ENCODE measurements around the gene CDK12.
"Not testable (repeated sequence)": the region's sequence is repeated elsewhere in the genome, so short reads cannot be mapped to it uniquely, and the experiment has no call there.

CDK12 gene

DNA sequence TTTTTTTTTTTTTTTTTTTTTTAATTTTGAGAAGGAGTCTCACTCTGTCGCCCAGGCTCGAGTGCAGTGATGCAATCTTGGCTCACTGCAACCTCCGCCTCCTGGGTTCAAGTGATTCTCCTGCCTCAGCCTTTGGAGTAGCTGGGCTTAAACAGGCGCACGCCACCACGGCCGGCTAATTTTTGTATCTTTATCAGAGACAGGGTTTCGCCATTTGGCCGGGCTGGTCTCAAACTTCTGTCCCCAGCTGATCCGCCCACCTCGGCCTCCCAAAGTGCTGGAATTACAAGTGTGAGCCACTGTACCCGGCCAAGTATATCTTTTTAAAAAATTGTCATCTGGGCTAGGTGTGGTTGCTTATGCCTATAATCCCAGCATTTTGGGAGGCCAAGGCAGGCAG lies 35.6 kb downstream of the CDK12 start:
- H3K27me3 ChIP-seq (ENCODE audit: control insufficient read depth, insufficient read depth, low read length); H3K27ac ChIP-seq (ENCODE audit: low read depth, low read length); H3K4me1 ChIP-seq (ENCODE audit: control insufficient read depth, insufficient read depth, low read length); H3K9me3 ChIP-seq (ENCODE audit: control insufficient read depth, insufficient read depth, low read length); H3K4me3 ChIP-seq (ENCODE audit: low read depth, low read length); H3K9ac ChIP-seq (ENCODE audit: low read depth, low read length): not testable (repeated sequence)
- peaks cover 81% of the 10 kb centered on the region for H3K36me3 ChIP-seq (ENCODE audit: control insufficient read depth, insufficient read depth, low read length)

DNA sequence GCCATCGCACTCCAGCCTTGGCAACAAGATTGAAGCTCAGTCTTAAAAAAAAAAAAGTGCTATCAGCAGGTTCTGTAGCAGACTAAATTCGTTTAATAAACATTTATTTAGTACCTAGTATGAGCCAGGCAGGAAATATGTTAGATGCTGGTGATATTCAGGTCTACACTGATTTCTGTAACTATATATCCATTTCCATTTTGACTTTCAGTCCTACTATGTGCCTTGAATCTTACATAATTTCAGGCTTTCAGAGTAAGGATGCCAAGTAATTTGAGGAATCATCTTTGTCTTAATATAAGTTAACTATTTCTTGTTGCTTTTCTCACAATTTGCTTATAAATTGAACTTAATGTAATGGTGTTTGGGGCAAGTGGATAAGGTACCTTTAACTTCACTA lies 46.2 kb downstream of the CDK12 start:
- Histone ChIP-seq H3K9me3 (ENCODE audit: control insufficient read depth, insufficient read depth, low read length) (no peaks in the 10 kb centered on the region), H3K4me3 (ENCODE audit: low read depth, low read length) (no peak overlapping the region), H3K9ac (ENCODE audit: low read depth, low read length) (no peak overlapping the region), H3K27ac (ENCODE audit: low read depth, low read length) (no peak overlapping the region), H3K4me1 (ENCODE audit: control insufficient read depth, insufficient read depth, low read length) (no peaks in the 10 kb centered on the region), H3K27me3 (ENCODE audit: control insufficient read depth, insufficient read depth, low read length) (no peaks in the 10 kb centered on the region), H3K36me3 (ENCODE audit: control insufficient read depth, insufficient read depth, low read length) (peaks cover 82% of the 10 kb centered on the region)

- H3K4me3 ChIP-seq (ENCODE audit: low read depth, low read length): no peak overlapping the region
- no peaks in the 10 kb centered on the region for H3K9me3 ChIP-seq (ENCODE audit: control insufficient read depth, insufficient read depth, low read length)
- H3K27me3 ChIP-seq (ENCODE audit: control insufficient read depth, insufficient read depth, low read length): no peaks in the 10 kb centered on the region
- H3K36me3 ChIP-seq (ENCODE audit: control insufficient read depth, insufficient read depth, low read length): peaks cover 82% of the 10 kb centered on the region
- no peak overlapping the region for H3K27ac ChIP-seq (ENCODE audit: low read depth, low read length)
- no peak overlapping the region for H3K9ac ChIP-seq (ENCODE audit: low read depth, low read length)
- no peaks in the 10 kb centered on the region for H3K4me1 ChIP-seq (ENCODE audit: control insufficient read depth, insufficient read depth, low read length)
These were observed 47.7 kb downstream of the CDK12 start for GRCh38 chr17:39508987-39509386.

DNA sequence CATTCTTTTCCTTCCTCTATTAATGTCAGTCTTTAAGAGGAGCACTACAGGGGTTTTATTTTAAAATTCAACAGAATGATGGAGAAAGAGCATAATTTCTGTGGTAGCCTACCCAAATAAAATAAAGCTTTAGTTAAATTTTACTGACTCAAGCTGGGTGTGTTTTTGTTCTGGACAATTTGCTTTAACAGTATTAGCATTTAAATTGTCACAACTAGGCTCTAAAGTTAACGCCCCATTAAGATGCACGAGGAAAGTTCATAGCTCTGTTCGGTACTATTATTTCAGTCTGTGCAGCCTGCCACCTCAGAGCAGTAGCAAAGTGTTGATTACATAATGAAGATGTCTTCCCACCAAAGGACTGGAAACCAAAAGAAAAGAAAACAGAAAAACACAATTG lies 52.0 kb downstream of the CDK12 start:
- no peaks in the 10 kb centered on the region for H3K27me3 ChIP-seq (ENCODE audit: control insufficient read depth, insufficient read depth, low read length)
- H3K4me1 ChIP-seq (ENCODE audit: control insufficient read depth, insufficient read depth, low read length): no peaks in the 10 kb centered on the region
- H3K27ac ChIP-seq (ENCODE audit: low read depth, low read length): no peak overlapping the region
- H3K4me3 ChIP-seq (ENCODE audit: low read depth, low read length): no peak overlapping the region
- H3K9ac ChIP-seq (ENCODE audit: low read depth, low read length): no peak overlapping the region
- no peaks in the 10 kb centered on the region for H3K9me3 ChIP-seq (ENCODE audit: control insufficient read depth, insufficient read depth, low read length)
- peaks cover 92% of the 10 kb centered on the region for H3K36me3 ChIP-seq (ENCODE audit: control insufficient read depth, insufficient read depth, low read length)

DNA sequence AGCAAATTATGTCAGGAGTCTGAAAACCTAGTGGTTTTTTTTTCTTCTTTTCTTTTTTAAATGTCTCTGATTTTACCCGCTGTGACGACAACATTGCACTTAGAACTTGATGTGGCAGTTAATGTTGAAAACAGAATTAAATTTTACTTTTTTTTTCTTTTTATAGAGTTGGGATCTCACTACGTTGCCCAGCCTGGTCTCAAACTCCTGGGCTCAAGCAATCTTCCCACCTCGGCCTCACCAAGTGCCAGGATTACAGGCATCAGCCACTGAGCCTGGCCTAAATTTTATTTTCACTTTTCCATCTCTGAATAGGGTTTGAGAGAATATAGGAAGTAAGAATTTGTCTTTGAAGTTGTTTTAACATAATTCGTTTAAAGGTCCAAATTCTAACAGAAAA lies 52.6 kb downstream of the CDK12 start:
- Histone ChIP-seq H3K9me3 (ENCODE audit: control insufficient read depth, insufficient read depth, low read length) (no peaks in the 10 kb centered on the region), H3K27ac (ENCODE audit: low read depth, low read length) (no peak overlapping the region)

GRCh38 chr17:39517224-39517623 lies 55.9 kb downstream of the CDK12 start:
- no peaks in the 10 kb centered on the region for H3K9me3 ChIP-seq (ENCODE audit: control insufficient read depth, insufficient read depth, low read length)
- H3K4me1 ChIP-seq (ENCODE audit: control insufficient read depth, insufficient read depth, low read length): no peaks in the 10 kb centered on the region
- H3K27me3 ChIP-seq (ENCODE audit: control insufficient read depth, insufficient read depth, low read length): no peaks in the 10 kb centered on the region
- no peak overlapping the region for H3K4me3 ChIP-seq (ENCODE audit: low read depth, low read length)
- H3K9ac ChIP-seq (ENCODE audit: low read depth, low read length): no peak overlapping the region
- peaks cover 97% of the 10 kb centered on the region for H3K36me3 ChIP-seq (ENCODE audit: control insufficient read depth, insufficient read depth, low read length)
- no peak overlapping the region for H3K27ac ChIP-seq (ENCODE audit: low read depth, low read length)

More for the DNA sequence above, 52.6 kb downstream of the CDK12 start:
- Histone ChIP-seq H3K4me1 (ENCODE audit: control insufficient read depth, insufficient read depth, low read length) (no peaks in the 10 kb centered on the region), H3K9ac (ENCODE audit: low read depth, low read length) (no peak overlapping the region), H3K4me3 (ENCODE audit: low read depth, low read length) (no peak overlapping the region), H3K27me3 (ENCODE audit: control insufficient read depth, insufficient read depth, low read length) (no peaks in the 10 kb centered on the region), H3K36me3 (ENCODE audit: control insufficient read depth, insufficient read depth, low read length) (peaks cover 93% of the 10 kb centered on the region)

- H3K27ac ChIP-seq (ENCODE audit: low read depth, low read length): no peak overlapping the region
- H3K36me3 ChIP-seq (ENCODE audit: control insufficient read depth, insufficient read depth, low read length): peaks cover 95% of the 10 kb centered on the region
These were observed 64.7 kb downstream of the CDK12 start for GRCh38 chr17:39525801-39526506.

DNA sequence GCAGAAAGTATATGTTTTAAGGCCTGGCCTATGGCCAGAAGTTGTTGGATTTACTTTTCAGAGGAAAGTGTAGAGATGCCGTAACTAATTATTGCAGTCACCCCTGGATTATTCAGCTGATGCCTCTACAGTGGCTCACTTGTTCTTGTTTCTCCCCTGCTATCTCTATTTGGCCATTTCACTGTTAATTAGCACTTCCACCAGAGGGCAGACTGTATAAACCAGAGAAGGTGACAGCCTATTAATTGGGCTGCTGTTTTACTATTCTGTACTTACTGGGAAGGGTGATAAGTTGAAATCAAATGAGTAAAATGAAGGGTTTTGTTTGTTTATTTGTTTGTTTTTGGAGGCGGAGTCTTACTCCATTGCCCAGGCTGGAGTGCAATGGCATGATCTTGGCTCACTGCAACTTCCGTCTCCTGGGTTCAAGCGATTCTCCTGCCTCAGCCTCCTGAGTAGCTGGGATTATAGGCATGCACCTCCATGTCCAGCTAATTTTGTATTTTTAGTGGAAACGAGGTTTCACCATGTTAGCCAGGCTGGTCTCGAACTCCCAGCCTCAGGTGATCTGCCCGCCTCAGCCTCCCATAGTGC lies 66.0 kb downstream of the CDK12 start:
- Histone ChIP-seq H3K4me1 (ENCODE audit: control insufficient read depth, insufficient read depth, low read length) (no peaks in the 10 kb centered on the region), H3K9ac (ENCODE audit: low read depth, low read length) (no peak overlapping the region), H3K27ac (ENCODE audit: low read depth, low read length) (no peak overlapping the region), H3K9me3 (ENCODE audit: control insufficient read depth, insufficient read depth, low read length) (no peaks in the 10 kb centered on the region), H3K4me3 (ENCODE audit: low read depth, low read length) (no peak overlapping the region), H3K36me3 (ENCODE audit: control insufficient read depth, insufficient read depth, low read length) (peaks cover 95% of the 10 kb centered on the region), H3K27me3 (ENCODE audit: control insufficient read depth, insufficient read depth, low read length) (no peaks in the 10 kb centered on the region)

More at GRCh38 chr17:39525801-39526506, 64.7 kb downstream of the CDK12 start:
- Histone ChIP-seq H3K9me3 (ENCODE audit: control insufficient read depth, insufficient read depth, low read length) (no peaks in the 10 kb centered on the region), H3K27me3 (ENCODE audit: control insufficient read depth, insufficient read depth, low read length) (no peaks in the 10 kb centered on the region), H3K4me1 (ENCODE audit: control insufficient read depth, insufficient read depth, low read length) (no peaks in the 10 kb centered on the region), H3K4me3 (ENCODE audit: low read depth, low read length) (no peak overlapping the region), H3K9ac (ENCODE audit: low read depth, low read length) (no peak overlapping the region)

DNA sequence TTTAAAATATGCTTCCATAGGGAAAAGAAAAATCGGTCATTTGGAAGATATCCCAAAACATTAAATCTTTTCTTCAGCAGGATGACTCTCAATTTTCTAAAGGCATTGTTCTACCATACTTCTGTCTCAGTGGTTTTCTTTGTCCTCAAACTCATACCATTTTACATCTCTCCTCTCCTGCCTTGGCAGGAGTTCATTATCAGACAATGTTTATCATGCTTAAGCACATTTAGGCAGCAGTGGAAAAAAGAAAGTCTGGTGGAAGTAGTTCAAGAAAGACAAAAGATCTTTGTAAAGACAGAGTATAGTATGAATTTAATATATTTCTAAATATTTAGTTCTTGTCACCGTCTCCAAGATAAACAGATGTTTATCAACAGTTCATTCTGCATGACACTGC lies 68.2 kb downstream of the CDK12 start:
- H3K9ac ChIP-seq (ENCODE audit: low read depth, low read length): no peak overlapping the region
- no peaks in the 10 kb centered on the region for H3K27me3 ChIP-seq (ENCODE audit: control insufficient read depth, insufficient read depth, low read length)
- H3K36me3 ChIP-seq (ENCODE audit: control insufficient read depth, insufficient read depth, low read length): peaks cover 79% of the 10 kb centered on the region
- no peaks in the 10 kb centered on the region for H3K9me3 ChIP-seq (ENCODE audit: control insufficient read depth, insufficient read depth, low read length)
- H3K27ac ChIP-seq (ENCODE audit: low read depth, low read length): no peak overlapping the region
- no peaks in the 10 kb centered on the region for H3K4me1 ChIP-seq (ENCODE audit: control insufficient read depth, insufficient read depth, low read length)
- no peak overlapping the region for H3K4me3 ChIP-seq (ENCODE audit: low read depth, low read length)

- Histone ChIP-seq H3K4me1 (ENCODE audit: control insufficient read depth, insufficient read depth, low read length) (no peaks in the 10 kb centered on the region), H3K27ac (ENCODE audit: low read depth, low read length) (no peak overlapping the region), H3K4me3 (ENCODE audit: low read depth, low read length) (no peak overlapping the region), H3K36me3 (ENCODE audit: control insufficient read depth, insufficient read depth, low read length) (peaks cover 68% of the 10 kb centered on the region), H3K9me3 (ENCODE audit: control insufficient read depth, insufficient read depth, low read length) (no peaks in the 10 kb centered on the region), H3K27me3 (ENCODE audit: control insufficient read depth, insufficient read depth, low read length) (no peaks in the 10 kb centered on the region), H3K9ac (ENCODE audit: low read depth, low read length) (no peak overlapping the region)
These were observed 69.2 kb downstream of the CDK12 start for GRCh38 chr17:39530513-39530912.

DNA sequence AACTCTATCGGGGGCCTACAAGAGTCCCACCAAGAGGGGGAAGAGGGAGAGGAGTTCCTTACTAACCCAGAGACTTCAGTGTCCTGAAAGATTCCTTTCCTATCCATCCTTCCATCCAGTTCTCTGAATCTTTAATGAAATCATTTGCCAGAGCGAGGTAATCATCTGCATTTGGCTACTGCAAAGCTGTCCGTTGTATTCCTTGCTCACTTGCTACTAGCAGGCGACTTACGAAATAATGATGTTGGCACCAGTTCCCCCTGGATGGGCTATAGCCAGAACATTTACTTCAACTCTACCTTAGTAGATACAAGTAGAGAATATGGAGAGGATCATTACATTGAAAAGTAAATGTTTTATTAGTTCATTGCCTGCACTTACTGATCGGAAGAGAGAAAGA lies 70.0 kb downstream of the CDK12 start:
- Histone ChIP-seq H3K4me1 (ENCODE audit: control insufficient read depth, insufficient read depth, low read length) (no peaks in the 10 kb centered on the region), H3K9ac (ENCODE audit: low read depth, low read length) (no peak overlapping the region), H3K9me3 (ENCODE audit: control insufficient read depth, insufficient read depth, low read length) (no peaks in the 10 kb centered on the region), H3K4me3 (ENCODE audit: low read depth, low read length) (no peak overlapping the region), H3K27me3 (ENCODE audit: control insufficient read depth, insufficient read depth, low read length) (no peaks in the 10 kb centered on the region), H3K27ac (ENCODE audit: low read depth, low read length) (no peak overlapping the region), H3K36me3 (ENCODE audit: control insufficient read depth, insufficient read depth, low read length) (peaks cover 61% of the 10 kb centered on the region)
